Glomerular visceral epithelial cell (primary cell): Measurements from ENCODE around the gene CACNA1G.

Experiments used
- DNase-seq: peaks from one replicate; pipeline ENCODE4 v3.0.0-alpha.2; 2016; ENCODE audit errors: extremely low spot score

The CACNA1G gene

GRCh38 chr17:50568659-50569058 is 8.1 kb downstream of the CACNA1G start:
- no peak for DNase-seq

DNA sequence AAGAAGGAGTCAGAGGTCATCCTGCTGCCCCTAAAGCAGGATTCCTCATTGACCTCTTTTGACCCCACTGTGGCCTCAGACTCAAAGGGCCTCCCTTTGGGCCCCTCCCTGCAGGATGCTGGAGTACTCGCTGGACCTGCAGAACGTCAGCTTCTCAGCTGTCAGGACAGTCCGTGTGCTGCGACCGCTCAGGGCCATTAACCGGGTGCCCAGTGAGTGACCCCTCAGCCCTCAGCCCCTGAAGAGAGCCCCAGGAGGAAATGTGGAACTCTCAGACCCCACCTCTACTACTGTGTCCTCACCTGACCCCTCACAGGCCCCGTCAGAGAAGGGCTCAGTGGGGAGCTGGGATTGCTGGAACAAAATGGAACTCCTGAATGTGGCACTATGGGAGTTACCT is 9.1 kb downstream of the CACNA1G start:
- DNase-seq = no peak

DNA sequence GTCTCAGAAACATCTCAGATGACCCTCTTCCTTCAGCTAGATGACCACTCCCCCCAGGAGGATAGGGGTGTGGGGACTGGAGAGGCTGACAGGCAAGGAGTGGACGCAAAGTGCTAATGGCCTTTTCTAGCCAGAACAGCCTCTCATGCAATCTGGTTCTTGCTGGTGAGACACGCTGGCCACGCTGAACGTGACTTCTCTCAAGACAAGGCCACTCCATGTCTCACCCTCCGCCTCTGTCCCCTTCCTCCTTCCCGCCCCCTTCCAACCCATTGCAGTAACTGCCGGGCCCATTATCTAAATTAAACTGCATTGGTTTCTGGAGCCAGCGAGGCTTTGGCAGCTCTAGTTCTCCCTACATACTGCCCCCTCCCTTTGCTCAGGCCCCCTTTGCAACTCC is 9.5 kb downstream of the CACNA1G start:
- DNase-seq = no peak

- DNase-seq = no peak
These were observed 10.0 kb downstream of the CACNA1G start for GRCh38 chr17:50570528-50570927.

DNA sequence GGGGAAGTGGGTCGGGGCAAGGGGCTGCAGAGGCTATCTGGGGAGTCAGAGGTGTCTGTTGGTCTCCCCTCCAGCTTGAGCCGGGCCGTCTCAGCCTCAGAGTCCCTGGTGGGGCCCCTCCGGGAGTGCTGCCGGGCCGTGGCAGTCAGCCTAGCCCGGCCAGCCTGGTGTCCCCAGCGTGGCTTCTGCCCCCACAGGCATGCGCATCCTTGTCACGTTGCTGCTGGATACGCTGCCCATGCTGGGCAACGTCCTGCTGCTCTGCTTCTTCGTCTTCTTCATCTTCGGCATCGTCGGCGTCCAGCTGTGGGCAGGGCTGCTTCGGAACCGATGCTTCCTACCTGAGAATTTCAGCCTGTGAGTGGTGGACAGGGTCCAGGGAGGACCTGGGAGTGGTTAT is 11.2 kb downstream of the CACNA1G start:
- no peak for DNase-seq

DNA sequence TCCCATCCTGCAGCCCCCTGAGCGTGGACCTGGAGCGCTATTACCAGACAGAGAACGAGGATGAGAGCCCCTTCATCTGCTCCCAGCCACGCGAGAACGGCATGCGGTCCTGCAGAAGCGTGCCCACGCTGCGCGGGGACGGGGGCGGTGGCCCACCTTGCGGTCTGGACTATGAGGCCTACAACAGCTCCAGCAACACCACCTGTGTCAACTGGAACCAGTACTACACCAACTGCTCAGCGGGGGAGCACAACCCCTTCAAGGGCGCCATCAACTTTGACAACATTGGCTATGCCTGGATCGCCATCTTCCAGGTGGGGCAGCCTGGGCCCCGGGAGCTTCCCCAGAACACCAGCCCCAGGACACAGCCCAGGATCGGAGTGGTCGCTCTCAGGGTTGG is 12.0 kb downstream of the CACNA1G start:
- no peak for DNase-seq

DNA sequence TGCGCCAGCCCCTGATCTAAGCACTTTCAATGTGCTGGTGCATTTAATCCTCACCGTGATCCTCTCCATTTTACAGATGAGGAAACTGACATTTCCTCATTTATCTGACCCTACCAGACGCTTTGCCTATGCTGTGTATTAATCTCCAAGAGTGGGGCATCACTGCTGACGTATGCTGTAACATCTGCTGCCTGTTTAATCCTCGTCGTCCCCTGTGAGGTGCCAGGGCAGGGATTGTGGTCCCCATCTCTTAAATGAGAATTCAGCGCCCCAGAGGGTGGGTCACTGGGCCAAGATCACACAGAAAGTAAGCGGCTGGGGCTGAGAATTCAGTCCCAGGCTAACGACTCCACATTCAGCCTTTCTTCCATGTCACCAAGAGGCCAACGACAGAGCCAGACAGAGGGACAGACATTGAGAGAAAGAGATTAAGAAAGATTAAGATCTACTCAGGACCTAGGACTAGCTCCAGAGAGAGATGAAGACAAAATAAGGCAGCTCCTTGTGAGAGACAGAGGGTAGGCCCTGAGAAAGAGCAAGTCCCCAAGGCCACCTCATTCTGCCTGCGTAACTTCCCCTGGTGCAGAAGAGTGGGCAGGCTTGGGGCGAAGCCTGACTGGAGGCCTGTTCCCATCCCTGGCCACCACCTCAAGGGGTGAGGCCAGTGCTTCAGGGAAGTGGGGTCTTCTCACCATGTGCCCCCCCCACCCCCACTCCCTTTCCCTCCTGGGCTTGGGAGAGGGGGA is 13.5 kb downstream of the CACNA1G start:
- DNase-seq = no peak

DNA sequence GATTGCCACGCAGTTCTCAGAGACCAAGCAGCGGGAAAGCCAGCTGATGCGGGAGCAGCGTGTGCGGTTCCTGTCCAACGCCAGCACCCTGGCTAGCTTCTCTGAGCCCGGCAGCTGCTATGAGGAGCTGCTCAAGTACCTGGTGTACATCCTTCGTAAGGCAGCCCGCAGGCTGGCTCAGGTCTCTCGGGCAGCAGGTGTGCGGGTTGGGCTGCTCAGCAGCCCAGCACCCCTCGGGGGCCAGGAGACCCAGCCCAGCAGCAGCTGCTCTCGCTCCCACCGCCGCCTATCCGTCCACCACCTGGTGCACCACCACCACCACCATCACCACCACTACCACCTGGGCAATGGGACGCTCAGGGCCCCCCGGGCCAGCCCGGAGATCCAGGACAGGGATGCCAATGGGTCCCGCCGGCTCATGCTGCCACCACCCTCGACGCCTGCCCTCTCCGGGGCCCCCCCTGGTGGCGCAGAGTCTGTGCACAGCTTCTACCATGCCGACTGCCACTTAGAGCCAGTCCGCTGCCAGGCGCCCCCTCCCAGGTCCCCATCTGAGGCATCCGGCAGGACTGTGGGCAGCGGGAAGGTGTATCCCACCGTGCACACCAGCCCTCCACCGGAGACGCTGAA is 15.2 kb downstream of the CACNA1G start:
- no peak for DNase-seq

DNA sequence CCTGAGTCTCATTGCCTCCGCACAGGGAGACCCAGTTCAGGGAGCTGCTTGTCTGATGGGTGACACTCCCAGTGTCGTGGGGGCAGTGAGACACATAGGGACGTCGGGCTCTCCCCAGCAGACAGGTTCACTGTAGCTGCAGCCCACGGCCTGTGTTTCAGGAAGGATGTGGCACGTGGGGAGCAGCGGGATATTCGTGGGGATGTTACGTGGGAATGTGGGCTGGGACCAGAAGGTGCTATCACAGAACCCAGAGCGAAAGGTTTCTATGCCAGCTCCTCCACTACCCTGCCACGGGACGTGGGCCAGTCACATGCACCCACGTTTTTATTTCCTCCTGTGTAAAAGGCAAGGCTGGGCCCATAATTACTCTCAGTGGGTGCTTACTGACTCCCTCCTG is 16.3 kb downstream of the CACNA1G start:
- no peak for DNase-seq

DNA sequence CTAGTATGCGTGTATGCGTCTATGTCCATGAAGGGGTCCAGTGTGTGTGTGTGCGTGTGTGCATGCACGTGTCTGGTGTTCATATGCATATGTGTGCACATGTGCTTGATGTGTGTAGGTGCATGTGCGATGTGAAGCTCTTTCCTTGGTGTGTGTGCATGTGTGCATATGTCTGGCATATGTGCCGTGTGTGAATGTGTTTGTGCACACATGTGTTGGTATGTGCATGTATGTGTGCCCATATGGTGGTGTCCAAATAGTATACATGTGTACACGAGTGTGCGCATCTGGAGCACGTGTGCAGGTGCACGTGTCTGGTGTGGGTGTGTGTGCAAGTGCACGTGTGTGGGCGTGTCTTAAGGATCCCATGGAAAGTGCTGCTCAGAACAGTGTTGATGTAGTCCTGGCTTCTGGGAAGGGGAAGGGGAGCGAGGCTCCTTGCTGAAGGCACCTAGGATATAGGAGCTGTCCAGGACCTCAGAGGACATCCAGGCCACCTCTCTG is 17.0 kb downstream of the CACNA1G start:
- no peak for DNase-seq

DNA sequence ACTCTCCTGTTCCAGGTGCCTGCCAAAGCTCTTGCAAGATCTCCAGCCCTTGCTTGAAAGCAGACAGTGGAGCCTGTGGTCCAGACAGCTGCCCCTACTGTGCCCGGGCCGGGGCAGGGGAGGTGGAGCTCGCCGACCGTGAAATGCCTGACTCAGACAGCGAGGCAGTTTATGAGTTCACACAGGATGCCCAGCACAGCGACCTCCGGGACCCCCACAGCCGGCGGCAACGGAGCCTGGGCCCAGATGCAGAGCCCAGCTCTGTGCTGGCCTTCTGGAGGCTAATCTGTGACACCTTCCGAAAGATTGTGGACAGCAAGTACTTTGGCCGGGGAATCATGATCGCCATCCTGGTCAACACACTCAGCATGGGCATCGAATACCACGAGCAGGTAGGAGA is 17.7 kb downstream of the CACNA1G start:
- no peak for DNase-seq

DNA sequence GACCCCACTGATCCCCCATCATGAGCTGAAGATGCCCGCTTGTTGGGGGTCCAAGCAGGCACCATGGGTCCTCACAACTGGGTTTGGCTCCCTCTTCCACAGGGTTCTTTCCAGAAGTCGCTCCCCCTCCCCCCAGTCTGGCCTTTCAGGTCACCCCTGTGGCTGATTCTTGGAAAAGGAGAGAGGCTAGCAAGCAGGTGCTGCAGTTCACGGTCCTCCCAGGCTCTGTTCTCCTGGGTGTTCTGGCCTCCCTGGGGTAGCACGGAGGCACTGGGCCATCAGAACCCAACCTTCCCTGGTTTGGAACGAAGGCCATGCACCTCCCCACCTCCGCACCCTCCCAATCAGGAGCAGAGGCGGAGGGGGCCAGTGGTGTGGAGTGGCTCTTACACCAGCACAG is 18.9 kb downstream of the CACNA1G start:
- DNase-seq = no peak

- DNase-seq = no peak
These were observed 20.1 kb downstream of the CACNA1G start for GRCh38 chr17:50580646-50581045.

DNA sequence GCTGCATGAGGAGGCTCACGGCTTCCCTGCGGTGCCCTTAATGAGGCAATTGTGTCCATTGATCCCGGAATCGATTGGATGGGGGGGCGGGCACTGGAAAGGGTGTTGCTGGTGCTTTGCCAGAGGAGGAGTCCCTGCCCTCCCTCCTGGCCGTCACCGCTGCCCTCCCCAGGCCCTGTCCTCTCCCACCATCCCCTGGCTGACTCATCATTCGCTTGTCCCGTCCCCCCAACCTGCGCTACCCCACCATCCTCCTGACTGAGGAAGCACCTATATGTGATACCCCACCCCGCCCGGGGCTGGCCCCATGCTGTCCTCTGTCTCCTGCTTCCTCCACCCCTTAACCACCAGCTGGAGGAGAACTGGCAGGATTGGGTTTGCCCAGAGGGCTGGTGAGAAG is 20.8 kb downstream of the CACNA1G start:
- no peak for DNase-seq

DNA sequence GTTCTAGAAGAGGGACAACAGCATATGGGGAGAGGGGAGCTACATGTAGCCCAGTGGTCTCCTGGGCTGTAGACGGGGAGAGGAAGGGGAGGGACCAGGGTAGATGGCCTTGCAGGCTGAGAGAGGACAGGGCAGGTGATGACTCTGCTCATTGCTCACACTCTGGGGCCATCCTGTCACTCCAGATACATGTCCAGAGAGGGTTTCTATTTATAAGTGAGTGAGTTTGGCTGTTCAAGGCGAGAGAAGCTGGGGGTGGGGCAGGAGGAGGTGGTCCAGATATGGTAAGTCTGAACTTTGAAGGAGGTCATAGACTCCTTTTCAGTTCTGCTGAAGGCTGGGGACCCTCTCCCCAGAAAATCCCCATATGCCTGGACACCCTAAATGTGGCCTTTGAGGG is 22.2 kb downstream of the CACNA1G start:
- DNase-seq = no peak

DNA sequence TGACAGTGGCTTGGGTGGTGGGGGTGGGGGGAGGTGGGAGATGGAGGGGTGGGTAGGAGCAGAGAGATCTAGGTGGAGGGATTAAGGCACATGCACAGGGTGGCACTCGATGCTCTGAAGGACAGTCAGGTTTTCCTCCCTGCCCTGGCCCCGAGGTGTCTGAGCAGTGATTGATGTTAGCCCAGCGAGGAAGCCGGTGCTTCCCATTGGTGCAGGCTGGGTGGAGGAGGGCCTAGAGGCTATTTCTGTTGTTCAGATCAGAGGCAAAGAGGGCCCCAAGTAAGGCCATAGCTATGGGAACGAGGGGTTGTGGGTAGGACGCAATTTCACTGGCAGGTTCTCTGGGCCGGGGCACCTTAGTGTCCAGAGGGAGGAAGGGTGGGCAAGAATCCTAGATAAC is 23.1 kb downstream of the CACNA1G start:
- no peak for DNase-seq

DNA sequence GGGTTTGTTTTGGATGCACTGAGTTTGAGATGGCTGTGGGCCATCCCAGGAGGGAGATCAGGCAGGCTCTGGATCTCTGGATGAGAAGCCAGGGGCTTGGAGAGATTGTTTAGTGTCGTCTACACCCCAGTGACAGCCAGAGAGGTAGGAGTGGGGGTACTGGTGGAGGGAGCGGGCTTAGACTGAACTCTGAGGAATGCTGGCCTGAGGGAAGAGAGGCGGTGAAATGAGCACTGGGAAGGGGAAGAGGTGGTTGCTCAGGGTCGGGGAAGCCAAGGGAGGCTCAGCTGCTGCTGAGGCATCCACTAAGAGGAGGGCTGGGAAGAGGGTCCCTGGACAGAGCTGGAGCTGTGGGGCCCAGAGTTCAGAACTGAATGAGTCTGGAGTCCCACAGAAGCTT is 23.6 kb downstream of the CACNA1G start:
- DNase-seq = no peak

- no peak for DNase-seq
These were observed 24.2 kb downstream of the CACNA1G start for GRCh38 chr17:50584749-50585148.

GRCh38 chr17:50585346-50585745 is 24.8 kb downstream of the CACNA1G start:
- DNase-seq = no peak

DNA sequence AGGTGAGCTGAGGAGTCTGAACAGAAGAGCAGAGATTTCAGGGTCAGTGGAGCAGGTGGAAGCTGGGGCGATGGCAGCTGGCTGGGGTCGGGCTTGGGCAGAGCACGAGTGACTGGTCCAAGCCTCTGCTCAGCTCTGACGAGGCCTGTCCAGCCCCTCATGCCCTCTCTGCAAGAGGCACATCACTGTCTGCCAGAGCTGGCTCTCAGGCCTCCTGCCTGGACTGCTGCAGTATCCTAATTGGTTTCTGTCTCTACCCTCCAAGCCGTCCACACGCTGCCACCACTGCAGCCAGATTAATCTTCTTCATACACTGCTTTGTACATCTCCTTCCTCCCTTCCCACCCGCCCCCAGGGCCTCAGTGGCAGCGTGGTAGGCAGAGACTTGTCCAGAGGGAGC is 25.4 kb downstream of the CACNA1G start:
- DNase-seq = no peak

DNA sequence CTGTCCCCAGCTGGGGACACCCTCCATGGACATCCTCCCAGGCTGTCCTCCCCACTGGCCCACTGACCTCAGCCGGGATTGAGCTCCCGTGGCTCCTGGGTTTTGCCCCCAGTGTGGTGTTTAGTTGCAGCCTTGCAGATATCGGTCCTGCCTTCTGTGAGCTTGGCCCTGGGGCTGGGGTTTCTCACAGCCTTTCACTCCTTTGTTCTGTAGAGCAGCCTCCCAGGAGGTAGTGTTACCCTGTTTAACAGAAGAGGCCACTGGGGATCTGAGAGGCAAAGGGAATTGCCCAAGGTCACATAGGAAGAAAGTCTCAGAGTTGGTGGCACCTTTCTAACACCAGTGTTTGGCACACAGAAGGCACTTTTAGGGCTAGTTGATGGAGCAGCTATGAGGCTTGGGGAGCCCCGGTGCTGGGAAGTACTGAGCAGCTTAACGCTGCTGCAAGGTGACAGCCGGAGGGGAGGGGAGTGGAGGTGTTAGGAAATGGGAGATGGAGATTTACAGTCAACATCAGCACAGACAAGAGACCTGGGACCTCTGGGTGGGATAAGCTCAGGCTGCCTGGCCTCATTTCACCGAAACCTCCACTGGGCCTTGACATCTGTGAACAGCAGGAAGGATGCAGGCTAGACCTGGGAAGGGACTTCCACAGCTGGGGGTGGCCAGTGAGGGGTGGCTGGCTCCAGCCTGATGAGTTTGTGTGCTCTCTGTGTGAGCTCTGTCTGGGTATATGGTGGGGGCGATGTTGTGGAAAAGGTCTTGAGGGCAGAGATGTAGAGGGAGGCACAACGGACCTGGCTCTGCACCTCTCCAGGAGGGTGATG is 26.1 kb downstream of the CACNA1G start:
- DNase-seq = no peak

- DNase-seq = no peak
These were observed 27.1 kb downstream of the CACNA1G start for GRCh38 chr17:50587571-50587970.
